Measurements from ENCODE around the gene TGFB3.

DNA sequence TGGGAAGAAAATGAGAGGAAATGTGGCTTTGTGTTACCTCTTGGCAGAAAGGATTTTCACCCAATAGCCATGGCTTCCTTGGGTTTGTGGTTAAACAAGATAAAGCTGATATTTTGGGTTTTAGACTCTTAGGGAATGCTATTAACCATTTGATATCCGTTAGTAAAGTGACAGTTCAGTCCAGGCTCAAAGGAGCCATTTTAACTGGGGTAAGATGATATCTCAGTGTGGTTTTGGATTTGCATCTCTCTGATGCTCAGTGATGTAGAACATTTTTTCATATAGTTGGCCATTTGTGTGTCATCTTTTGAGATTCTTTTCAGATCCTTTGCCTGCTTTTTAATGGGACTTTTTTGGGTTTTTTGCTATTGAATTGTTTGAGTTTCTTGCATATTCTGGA lies 33.9 kb upstream of the TGFB3 start:
- no peak for TF ChIP-seq MXI1 (IDR thresholded peaks at IDR 0.05; ENCODE audit: low read depth, low read length)
- no peak for TF ChIP-seq NR3C1 (CRISPR knock-in tag; IDR thresholded peaks at IDR 0.05)
- TF ChIP-seq HEY1 (CRISPR knock-in tag; IDR thresholded peaks at IDR 0.05; ENCODE audit: borderline replicate concordance), result no peak

Data from K562 (cell line).